Activated T-helper 2 cell treated with anti-CD3 and anti-CD28 coated beads, Interferon-gamma antibody, Interleukin-2, Interleukin-4, amounts not matched to agents 10 μg/mL and 5 μg/mL and 100 μg/mL, durations not matched to agents 14 hours and 24 hours and 36 hours (primary cell): ENCODE measurements around the gene UBL3. TPM values are rescaled to one million over a fixed set of nuclear protein-coding genes. Genes with fewer than 3 reads are reported as not detected.

Experiments used
- DNase-seq: peaks from one replicate; pipeline ENCODE4 v3.0.0; 2021; ENCODE audit warnings: low spot score
- H3K27ac Mint-ChIP-seq: one replicate; pipeline ENCODE4 v1.8.0; 2021; ENCODE audit warnings: mixed read lengths
- H3K27me3 Mint-ChIP-seq: one replicate; pipeline ENCODE4 v1.8.0; 2021; ENCODE audit warnings: low read depth, mixed read lengths
- H3K36me3 Mint-ChIP-seq: one replicate; pipeline ENCODE4 v1.8.0; 2021; ENCODE audit warnings: low read depth, mixed read lengths
- H3K4me1 Mint-ChIP-seq: one replicate; pipeline ENCODE4 v1.8.0; 2021; ENCODE audit warnings: low read depth, mixed read lengths
- H3K4me3 Mint-ChIP-seq: one replicate; pipeline ENCODE4 v1.8.0; 2021; ENCODE audit warnings: low read depth, mild to moderate bottlenecking, moderate library complexity, mixed read lengths
- H3K9me3 Mint-ChIP-seq: one replicate; pipeline ENCODE4 v1.8.0; 2021; ENCODE audit warnings: mixed read lengths
- intact Hi-C: fragments of 100-400 bp; cut with micrococcal nuclease; formaldehyde crosslinking; loops from one replicate; pipeline ENCODE4 v1.15.1; 2023
- total RNA-seq: library from RNA; stranded (reverse); gene quantifications from 2 replicates; pipeline ENCODE4 v1.2.3, GENCODE V29; 2022

Gene UBL3
- total RNA-seq, 1 donor from 2014 or later = 8.5 TPM

DNA sequence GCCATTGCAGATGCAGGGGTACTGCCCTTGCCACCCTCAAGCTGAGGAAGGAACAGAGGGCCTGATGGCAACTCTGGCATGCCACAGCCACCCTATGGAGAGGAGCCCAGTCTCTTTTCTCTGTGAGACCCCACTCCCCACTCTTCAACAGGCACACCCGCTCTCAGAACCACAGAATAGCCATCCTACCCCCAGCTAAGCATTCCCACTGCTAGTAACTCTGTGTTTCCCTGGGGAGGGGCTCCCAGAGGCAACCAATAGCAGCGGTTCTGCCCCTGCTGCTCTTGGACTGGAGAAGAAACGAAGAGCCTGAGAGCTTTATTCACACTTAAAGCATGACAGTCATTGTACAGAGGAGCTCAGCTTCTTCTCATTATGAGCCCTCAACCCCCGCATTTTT is 49.3 kb downstream of the UBL3 start:
- no peak overlapping the region for H3K27ac Mint-ChIP-seq
- peaks cover 4% of the 10 kb centered on the region for H3K27me3 Mint-ChIP-seq
- H3K4me1 Mint-ChIP-seq = peaks cover 18% of the 10 kb centered on the region
- no peaks in the 10 kb centered on the region for H3K9me3 Mint-ChIP-seq
- no peaks in the 10 kb centered on the region for H3K36me3 Mint-ChIP-seq
- no peak for DNase-seq
- H3K4me3 Mint-ChIP-seq = no peak overlapping the region
- intact Hi-C loops = no loop called here

DNA sequence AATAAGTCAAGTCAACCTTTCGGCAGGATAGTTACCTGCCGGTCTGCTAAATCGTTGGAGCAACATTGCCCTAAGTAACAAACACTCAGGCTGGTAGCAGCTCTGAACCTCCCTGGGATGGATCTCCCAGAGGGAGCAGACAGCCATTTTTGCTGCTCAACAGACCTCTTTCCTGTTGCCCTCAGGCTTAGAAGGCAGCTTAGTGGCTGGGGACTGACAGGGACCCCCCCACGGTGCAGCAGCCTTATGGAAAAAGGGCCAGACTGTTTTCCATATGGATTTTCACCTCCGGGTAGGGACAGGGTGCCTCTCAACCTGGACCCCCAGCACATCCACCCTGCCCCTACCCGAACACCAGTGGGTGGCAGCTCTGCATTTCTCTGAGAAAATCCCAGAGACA is 49.7 kb downstream of the UBL3 start:
- H3K9me3 Mint-ChIP-seq = no peaks in the 10 kb centered on the region
- H3K27ac Mint-ChIP-seq = no peak overlapping the region
- peaks cover 18% of the 10 kb centered on the region for H3K4me1 Mint-ChIP-seq
- DNase-seq = no peak
- intact Hi-C loops = no loop called here
- no peak overlapping the region for H3K4me3 Mint-ChIP-seq
- peaks cover 4% of the 10 kb centered on the region for H3K27me3 Mint-ChIP-seq
- H3K36me3 Mint-ChIP-seq = no peaks in the 10 kb centered on the region

DNA sequence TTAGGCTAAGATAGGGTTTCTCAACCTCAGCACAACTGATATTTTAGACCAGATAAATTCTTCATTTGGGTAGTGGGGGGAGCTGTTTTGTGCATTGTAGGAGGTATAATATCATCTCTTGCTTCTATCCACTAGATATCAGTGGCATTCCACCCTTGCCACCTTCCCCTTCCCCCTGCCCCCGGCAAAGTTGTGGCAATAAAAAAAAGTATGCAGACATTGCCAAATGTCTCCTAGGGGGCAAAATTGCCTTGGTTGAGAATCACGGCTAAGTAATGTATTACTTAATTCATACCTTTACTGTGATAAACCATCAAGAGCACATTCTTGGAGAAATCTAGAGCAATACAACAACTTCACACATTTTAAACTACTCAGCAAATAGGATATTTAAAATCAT is 51.4 kb downstream of the UBL3 start:
- peaks cover 4% of the 10 kb centered on the region for H3K27me3 Mint-ChIP-seq
- intact Hi-C loops = no loop called here
- H3K4me3 Mint-ChIP-seq = no peak overlapping the region
- no peaks in the 10 kb centered on the region for H3K9me3 Mint-ChIP-seq
- DNase-seq = no peak
- H3K36me3 Mint-ChIP-seq = no peaks in the 10 kb centered on the region
- H3K27ac Mint-ChIP-seq = no peak overlapping the region
- H3K4me1 Mint-ChIP-seq = peaks cover 18% of the 10 kb centered on the region

DNA sequence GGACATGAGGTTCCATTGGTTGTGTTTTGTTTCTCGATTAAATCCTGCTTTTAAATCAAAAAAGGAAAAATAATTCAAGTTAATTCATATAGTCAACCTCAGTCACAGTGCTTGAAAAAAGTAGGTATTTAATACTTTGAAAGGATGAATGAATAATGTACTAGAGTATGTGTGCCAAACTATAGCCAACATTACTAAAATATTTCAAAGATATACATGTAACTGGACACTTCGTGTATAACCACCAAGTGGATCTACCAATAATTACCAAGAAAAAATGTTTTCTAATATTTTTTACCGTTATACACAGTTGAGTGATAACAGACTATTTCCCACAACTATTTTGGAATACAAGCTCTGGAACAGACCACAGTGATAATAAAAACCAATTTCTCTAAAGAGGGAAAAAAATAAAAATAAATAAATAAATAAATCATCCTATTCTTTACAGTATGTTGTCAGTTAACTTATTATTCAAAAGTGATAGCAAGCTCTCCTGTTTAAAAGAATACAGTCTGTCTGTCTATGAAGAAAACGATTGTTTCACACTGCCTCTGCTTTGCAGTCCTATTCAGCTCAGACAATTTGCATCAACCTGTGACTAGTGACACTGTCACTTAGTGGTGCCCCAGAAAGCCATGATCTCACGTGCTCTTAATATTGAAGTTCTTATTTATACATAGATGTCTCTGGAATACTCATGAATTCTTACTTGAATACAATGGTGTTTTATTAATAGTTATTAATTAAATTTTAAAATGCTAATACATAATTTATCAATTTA is 58.2 kb downstream of the UBL3 start:
- no peak overlapping the region for H3K4me3 Mint-ChIP-seq
- peaks cover 9% of the 10 kb centered on the region for H3K4me1 Mint-ChIP-seq
- intact Hi-C loops = no loop called here
- H3K9me3 Mint-ChIP-seq = no peaks in the 10 kb centered on the region
- no peak for DNase-seq
- H3K27me3 Mint-ChIP-seq = peaks cover 2% of the 10 kb centered on the region
- no peaks in the 10 kb centered on the region for H3K36me3 Mint-ChIP-seq
- no peak overlapping the region for H3K27ac Mint-ChIP-seq

DNA sequence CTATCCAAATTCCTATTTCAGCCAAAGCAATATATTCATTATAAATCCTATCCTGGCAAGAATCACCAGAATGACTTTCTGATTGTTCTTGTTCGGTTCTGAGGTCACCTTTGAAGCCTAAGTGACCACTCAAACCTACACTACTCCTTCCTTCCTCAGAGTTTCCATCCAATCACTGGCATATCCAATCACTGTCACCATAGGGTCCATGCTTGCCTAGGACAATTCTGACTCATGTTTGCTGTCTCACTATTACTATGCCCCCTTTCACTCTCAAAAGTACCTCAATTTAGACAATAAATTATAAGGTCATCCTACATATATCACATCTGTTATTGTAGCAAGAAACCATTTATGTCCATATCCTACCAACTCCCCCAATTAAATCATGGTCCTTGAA is 58.9 kb downstream of the UBL3 start:
- Mint-ChIP-seq H3K4me3 (no peak overlapping the region), H3K27ac (no peak overlapping the region), H3K9me3 (no peaks in the 10 kb centered on the region), H3K4me1 (peaks cover 6% of the 10 kb centered on the region), H3K27me3 (no peaks in the 10 kb centered on the region), H3K36me3 (no peaks in the 10 kb centered on the region)
- intact Hi-C loops = no loop called here
- no peak for DNase-seq

DNA sequence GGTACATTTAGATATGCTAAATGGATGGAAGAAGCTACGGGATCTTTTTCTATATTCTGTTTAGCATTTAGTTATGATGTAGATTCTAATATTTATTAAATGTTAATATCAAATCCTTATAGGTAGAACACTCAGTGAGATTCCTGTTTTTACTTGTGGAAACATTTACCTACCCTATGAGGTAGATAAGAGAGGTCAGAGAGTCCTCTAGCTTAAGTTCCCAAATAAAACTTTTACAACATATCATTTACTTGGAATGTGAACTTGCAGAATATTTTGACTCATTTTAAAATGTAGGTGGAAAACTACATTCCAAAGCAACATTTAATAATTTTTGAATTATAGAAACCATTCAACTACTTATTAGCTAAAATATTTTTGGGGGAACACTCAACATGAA is 63.7 kb downstream of the UBL3 start:
- Mint-ChIP-seq H3K27ac (no peak overlapping the region), H3K9me3 (no peaks in the 10 kb centered on the region), H3K4me3 (no peak overlapping the region), H3K36me3 (no peaks in the 10 kb centered on the region), H3K27me3 (no peaks in the 10 kb centered on the region), H3K4me1 (peaks cover 5% of the 10 kb centered on the region)
- intact Hi-C loops = no loop called here
- DNase-seq = no peak

DNA sequence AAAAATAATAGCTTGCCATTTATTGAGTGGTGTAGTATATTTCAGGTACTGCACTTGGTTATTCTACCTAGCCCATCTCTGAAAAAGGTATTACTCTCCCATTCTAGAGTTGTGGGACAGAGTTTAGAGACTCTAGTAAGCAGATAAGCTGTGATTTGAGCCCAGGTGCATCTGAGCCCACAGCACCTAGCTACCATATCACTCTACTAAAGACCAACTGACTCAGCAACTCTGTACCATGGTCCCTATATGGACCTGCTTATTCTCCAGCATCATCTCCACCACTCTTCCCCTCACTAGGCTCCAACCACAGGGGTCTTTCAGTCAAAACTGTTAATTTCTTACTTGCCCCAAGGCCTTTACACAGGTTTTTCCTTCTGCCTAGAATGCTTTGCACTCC is 64.4 kb downstream of the UBL3 start:
- H3K4me1 Mint-ChIP-seq = no peaks in the 10 kb centered on the region

DNA sequence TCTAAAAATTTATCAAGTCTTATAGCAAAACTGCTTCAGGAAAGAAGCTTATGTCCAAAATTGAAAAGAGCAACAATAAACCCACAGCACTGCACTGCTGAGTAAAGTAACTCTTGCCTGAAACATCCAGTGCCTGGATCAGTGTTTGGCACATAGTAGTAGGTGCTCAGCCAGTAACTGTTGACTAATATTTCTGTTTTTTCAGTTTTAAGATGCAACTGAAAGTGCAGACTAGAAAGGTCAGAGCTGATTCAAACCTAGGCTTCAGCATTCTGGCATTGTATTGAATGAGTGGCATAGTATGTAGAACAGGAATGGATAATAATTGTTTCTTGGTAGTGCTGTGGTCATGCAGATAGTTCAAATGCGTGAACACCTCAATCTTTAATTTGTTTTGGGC is 67.6 kb downstream of the UBL3 start:
- H3K27me3 Mint-ChIP-seq = no peaks in the 10 kb centered on the region
- H3K27ac Mint-ChIP-seq = no peak overlapping the region
- no peak for DNase-seq
- no peak overlapping the region for H3K4me3 Mint-ChIP-seq
- H3K36me3 Mint-ChIP-seq = no peaks in the 10 kb centered on the region
- H3K9me3 Mint-ChIP-seq = no peaks in the 10 kb centered on the region
- no peaks in the 10 kb centered on the region for H3K4me1 Mint-ChIP-seq
- intact Hi-C loops = loop anchor here (5.0 kb wide), 1 partner anchor 35 kb away; no protein-coding TSS in a partner anchor

More for the DNA sequence above, 64.4 kb downstream of the UBL3 start:
- H3K27ac Mint-ChIP-seq = no peak overlapping the region
- no peaks in the 10 kb centered on the region for H3K27me3 Mint-ChIP-seq
- no peaks in the 10 kb centered on the region for H3K9me3 Mint-ChIP-seq
- H3K36me3 Mint-ChIP-seq = no peaks in the 10 kb centered on the region
- intact Hi-C loops = no loop called here
- DNase-seq = no peak
- no peak overlapping the region for H3K4me3 Mint-ChIP-seq

DNA sequence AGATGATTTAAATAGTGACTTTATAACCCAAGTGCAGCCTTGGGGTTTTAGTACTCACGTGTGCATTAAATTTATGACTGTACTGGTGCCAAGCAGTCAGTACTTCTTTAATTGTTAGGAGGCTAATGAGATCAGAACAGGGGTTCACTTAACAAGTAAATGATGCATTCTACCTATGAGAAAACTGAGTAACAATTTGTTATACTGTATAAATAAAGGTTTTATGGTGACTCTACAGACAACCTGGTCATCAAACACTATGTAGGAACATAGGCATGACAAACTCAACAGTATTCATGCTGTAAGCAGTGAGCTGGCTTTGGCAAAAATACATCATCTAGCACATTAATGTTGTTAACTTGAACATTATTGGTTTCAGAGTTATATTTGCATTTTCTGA is 75.6 kb downstream of the UBL3 start:
- Mint-ChIP-seq H3K9me3 (no peaks in the 10 kb centered on the region), H3K4me1 (no peaks in the 10 kb centered on the region), H3K36me3 (peaks cover 3% of the 10 kb centered on the region), H3K27ac (no peak overlapping the region), H3K27me3 (no peaks in the 10 kb centered on the region), H3K4me3 (no peak overlapping the region)
- intact Hi-C loops = loop anchor here (5.0 kb wide), 1 partner anchor 72 kb away; no protein-coding TSS in a partner anchor
- no peak for DNase-seq

DNA sequence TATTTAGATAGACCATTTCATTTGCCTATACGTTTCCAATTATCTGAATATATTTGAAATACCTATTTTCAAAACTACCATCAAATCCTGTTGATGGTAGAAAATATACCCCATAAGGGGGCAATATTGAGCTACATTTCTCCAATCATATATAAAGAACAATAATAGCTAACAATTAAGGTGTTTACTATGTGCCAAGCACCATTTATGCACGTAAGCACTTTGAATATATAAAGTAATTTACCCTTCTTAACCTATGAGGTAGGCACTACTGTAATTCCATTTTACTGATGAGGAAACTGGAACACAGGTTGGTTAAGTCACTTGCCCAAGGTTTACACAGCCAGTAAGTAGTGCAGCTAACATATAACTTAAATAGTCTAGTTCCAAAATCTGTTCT is 79.2 kb downstream of the UBL3 start:
- Mint-ChIP-seq H3K27ac (no peak overlapping the region), H3K4me3 (no peak overlapping the region), H3K36me3 (peaks cover 13% of the 10 kb centered on the region), H3K9me3 (no peaks in the 10 kb centered on the region), H3K4me1 (peaks cover 2% of the 10 kb centered on the region), H3K27me3 (no peaks in the 10 kb centered on the region)
- no peak for DNase-seq
- intact Hi-C loops = loop anchor here (1.0 to 5.0 kb wide), 2 partner anchors 76 to 344 kb away; no protein-coding TSS in a partner anchor

DNA sequence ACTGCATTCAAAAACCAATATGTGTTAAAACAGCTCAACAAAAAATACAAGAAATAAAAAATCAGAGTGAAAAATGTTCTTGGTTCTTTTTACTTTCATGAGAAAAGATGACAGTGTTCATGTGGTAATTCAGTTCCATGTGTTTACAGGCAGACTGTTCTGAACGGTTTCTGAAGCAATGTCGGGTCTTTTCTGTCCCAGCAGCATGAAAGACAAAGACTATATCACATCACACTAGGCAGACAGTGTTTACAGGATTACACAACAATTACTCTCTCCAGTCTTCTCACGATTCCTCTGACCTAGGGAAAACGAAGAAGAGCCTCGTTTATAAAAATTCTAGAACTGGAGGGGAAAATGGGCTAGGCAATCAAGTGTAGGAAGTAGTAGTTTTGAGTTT is 83.4 kb downstream of the UBL3 start:
- intact Hi-C loops = loop anchor here (10.0 kb wide), 1 partner anchor 168 kb away; no protein-coding TSS in a partner anchor
- DNase-seq = no peak

DNA sequence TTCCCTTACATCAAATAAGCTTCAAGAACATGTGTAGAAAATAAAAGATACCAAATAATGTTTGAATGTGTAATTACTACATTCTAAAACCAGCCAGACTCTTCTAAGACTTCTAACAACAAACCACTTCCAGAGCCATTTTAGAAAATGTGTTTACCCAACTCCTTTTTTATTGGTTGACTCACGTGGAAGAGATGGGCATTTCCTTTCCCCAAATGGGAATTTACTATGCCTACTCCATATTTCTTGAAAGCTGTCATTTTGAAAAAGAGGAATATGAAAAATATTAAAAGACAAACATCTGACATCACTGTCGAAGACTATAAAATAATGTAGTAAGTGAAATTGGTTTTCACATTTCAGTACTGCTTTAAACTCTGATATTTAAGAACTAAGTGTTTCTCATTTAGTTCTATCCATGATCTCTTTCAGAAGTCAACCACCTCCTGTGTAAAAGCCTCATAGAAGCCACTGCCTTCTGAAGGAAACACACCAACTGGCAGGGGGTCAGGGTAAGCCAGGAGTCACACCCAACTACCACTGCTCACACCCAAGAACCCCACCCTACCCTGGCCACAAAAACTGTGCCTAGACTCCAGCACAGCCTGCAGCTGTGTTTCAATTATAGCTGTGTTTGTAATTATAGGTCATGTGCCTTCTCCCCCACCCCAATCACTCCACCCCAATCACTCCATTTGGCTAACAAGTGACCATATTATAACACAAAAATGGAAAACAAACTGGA is 86.8 kb downstream of the UBL3 start:
- intact Hi-C loops = loop anchor here (10.0 kb wide), 1 partner anchor 171 kb away; no protein-coding TSS in a partner anchor
- peak; percentile 11 for DNase-seq
- H3K27ac Mint-ChIP-seq = no peak overlapping the region
- peaks cover 10% of the 10 kb centered on the region for H3K9me3 Mint-ChIP-seq
- peaks cover 10% of the 10 kb centered on the region for H3K36me3 Mint-ChIP-seq
- H3K4me1 Mint-ChIP-seq = peaks cover 24% of the 10 kb centered on the region
- no peak overlapping the region for H3K4me3 Mint-ChIP-seq
- no peaks in the 10 kb centered on the region for H3K27me3 Mint-ChIP-seq

More for the DNA sequence above, 83.4 kb downstream of the UBL3 start:
- H3K27me3 Mint-ChIP-seq = no peaks in the 10 kb centered on the region
- no peak overlapping the region for H3K27ac Mint-ChIP-seq
- peaks cover 10% of the 10 kb centered on the region for H3K36me3 Mint-ChIP-seq
- H3K4me1 Mint-ChIP-seq = peaks cover 17% of the 10 kb centered on the region
- H3K9me3 Mint-ChIP-seq = no peaks in the 10 kb centered on the region
- no peak overlapping the region for H3K4me3 Mint-ChIP-seq

DNA sequence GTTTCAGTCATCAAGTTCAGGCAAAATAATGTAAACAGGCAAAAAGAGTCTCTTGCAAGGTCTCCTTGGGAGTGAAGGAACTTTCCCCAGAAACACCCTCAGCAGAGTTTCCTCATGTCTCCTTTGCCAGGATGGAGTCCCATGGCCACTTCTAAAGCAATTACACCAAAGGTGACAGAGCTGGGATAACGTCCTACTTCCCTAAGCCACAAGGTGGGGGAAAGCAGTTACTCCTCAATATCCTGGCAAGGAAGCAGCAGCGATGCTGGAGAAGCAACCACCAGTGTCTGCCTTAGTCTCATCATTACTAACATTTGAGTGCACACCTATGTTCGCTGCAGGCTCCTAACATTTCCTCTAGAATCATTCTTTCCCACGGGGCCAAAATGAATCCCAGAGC is 88.6 kb downstream of the UBL3 start:
- Mint-ChIP-seq H3K4me1 (peaks cover 25% of the 10 kb centered on the region), H3K4me3 (no peak overlapping the region), H3K27ac (no peak overlapping the region), H3K36me3 (peaks cover 3% of the 10 kb centered on the region), H3K9me3 (peaks cover 10% of the 10 kb centered on the region), H3K27me3 (peaks cover 3% of the 10 kb centered on the region)
- intact Hi-C loops = loop anchor here (10.0 kb wide), 1 partner anchor 173 kb away; no protein-coding TSS in a partner anchor
- no peak for DNase-seq
